Left lung (tissue), 10 donors: ENCODE data around the gene CGB1. TPM values are rescaled to one million over a fixed set of nuclear protein-coding genes. Genes with fewer than 3 reads are reported as not detected.
A peak's percentile ranks its signal among the peaks of the same experiment; 100 is the strongest.
"Not testable (repeated sequence)": the region's sequence is repeated elsewhere in the genome, so short reads cannot be mapped to it uniquely, and the experiment has no call there.

Experiments used
- ATAC-seq: fragments of 200-7000 bp; cut with Tn5 transposase; one replicate; pipeline ENCODE4 v1.9.1; 2020; ENCODE audit warnings: moderate library complexity
- DNase-seq, 4 donors: peaks; one replicate each; pipeline ENCODE4 v3.0.0-alpha.2; 2013 to 2020
- H3K27ac ChIP-seq, 2 donors: fragments of 200-600 bp; sonication (generic) in 1 of 2; one replicate each; pipeline versions ENCODE4 v1.5.0 to v1.8.0; 2020 to 2021
- H3K27me3 ChIP-seq, 2 donors: fragments of 200-600 bp; sonication (generic) in 1 of 2; one replicate each; pipeline versions ENCODE4 v1.5.0 to v1.8.0; 2020 to 2021
- H3K36me3 ChIP-seq, 2 donors: fragments of 200-600 bp; sonication (generic) in 1 of 2; one replicate each; pipeline versions ENCODE4 v1.5.0 to v1.8.0; 2020 to 2021
- H3K4me1 ChIP-seq, 2 donors: fragments of 200-600 bp; one replicate each; pipeline ENCODE4 v1.8.0; 2021
- H3K4me3 ChIP-seq, 2 donors: fragments of 200-600 bp; sonication (generic) in 1 of 2; one replicate each; pipeline versions ENCODE4 v1.5.0 to v1.8.0; 2020 to 2021; ENCODE audit warnings: mild to moderate bottlenecking in 1 of 2
- H3K9me3 ChIP-seq, 2 donors: fragments of 200-600 bp; sonication (generic) in 1 of 2; one replicate each; pipeline versions ENCODE4 v1.5.0 to v1.8.0; 2020 to 2021
- CTCF ChIP-seq, 2 donors: fragments of 200-600 bp; sonication (generic) in 1 of 2; IDR thresholded peaks; one replicate each; pipeline versions ENCODE4 v1.5.0 to v1.8.0; 2021; ENCODE audit warnings: antibody characterized with exemption in 2 of 2
- intact Hi-C, 2 donors: fragments of 100-400 bp; cut with DNase I; formaldehyde crosslinking; loops; one replicate each; pipeline versions ENCODE4 v1.11.2 to v1.14.2; 2022
- polyA plus RNA-seq, 6 donors: library from polyadenylated mRNA; unstranded; fragments of 120-200 nt; gene quantifications; one replicate each; pipeline ENCODE4 v1.2.1, GENCODE V29; 2013; ENCODE audit not compliant: insufficient read length in 6 of 6
- total RNA-seq, 2 donors: library from RNA; stranded (reverse); fragmentation: NEBNext Ultra II Directional; extraction: Animal tissue kit (Norgen Biotek cat#: 25700); gene quantifications; one replicate each; pipeline ENCODE4 v1.2.1, GENCODE V29; 2021
- donor health status: DM: no; HTN: yes; CAD: no.
- donor health status: DM: no; HTN: no; CAD: no.

The CGB1 gene
- total and polyA plus RNA-seq, 8 donors: not detected

- intact Hi-C loops: no loop called here
- peaks cover 0 to 88% of the 10 kb centered on the region in 2 donors for H3K27me3 ChIP-seq
- no peak for TF ChIP-seq CTCF (IDR thresholded peaks at IDR 0.05)
Measured at GRCh38 chr19:49058562-49058961, 21.9 kb upstream of the CGB1 start.

GRCh38 chr19:49057636-49058234 lies 21.0 kb upstream of the CGB1 start, which contains the start of gene CGB7:
CGB7 (minus strand) TSS chr19:49057749; CDS start chr19:49055375, 2,374 bp downstream.
- Histone ChIP-seq H3K36me3 (no peaks in the 10 kb centered on the region), H3K27ac (no peak within 1 kb of the TSS), H3K4me1 (peaks cover 7 to 21% of the 10 kb centered on the region in 2 donors), H3K4me3 (peak within 1 kb of the TSS; percentile 19 to 48), H3K9me3 (no peaks in the 10 kb centered on the region), H3K27me3 (peaks cover 0 to 80% of the 10 kb centered on the region in 2 donors)
- TF ChIP-seq CTCF (IDR thresholded peaks at IDR 0.05): no peak
- ATAC-seq: peak; percentile 88
- intact Hi-C loops: no loop called here
- peak in 3 of 4 donors; percentile 58 to 89 (median 72) for DNase-seq

More at GRCh38 chr19:49058562-49058961, 21.9 kb upstream of the CGB1 start:
- no peak overlapping the region for H3K4me3 ChIP-seq
- no peak for DNase-seq
- peaks cover 7 to 21% of the 10 kb centered on the region in 2 donors for H3K4me1 ChIP-seq
- no peaks in the 10 kb centered on the region for H3K36me3 ChIP-seq
- no peak for ATAC-seq
- H3K27ac ChIP-seq: no peak overlapping the region
- no peaks in the 10 kb centered on the region for H3K9me3 ChIP-seq

- DNase-seq, intact Hi-C loops, H3K36me3 ChIP-seq, H3K27ac ChIP-seq, H3K9me3 ChIP-seq: not testable (repeated sequence)
- peak; percentile 4 for ATAC-seq
- Histone ChIP-seq H3K27me3 (peaks cover 0 to 73% of the 10 kb centered on the region in 2 donors), H3K4me1 (peaks cover 7 to 21% of the 10 kb centered on the region in 2 donors), H3K4me3 (peak overlapping the region in 1 of 2 donors; percentile 48)
Measured at GRCh38 chr19:49056902-49057596, 20.4 kb upstream of the CGB1 start.

- TF ChIP-seq CTCF (IDR thresholded peaks at IDR 0.05): no peak
- H3K9me3 ChIP-seq: no peaks in the 10 kb centered on the region
- no peaks in the 10 kb centered on the region for H3K36me3 ChIP-seq
- intact Hi-C loops: no loop called here
- H3K4me3 ChIP-seq: peak overlapping the region; percentile 40 to 48
- peak; percentile 94 for ATAC-seq
- H3K27ac ChIP-seq: no peak overlapping the region
- H3K4me1 ChIP-seq: peaks cover 7 to 21% of the 10 kb centered on the region in 2 donors
- DNase-seq: peak in 3 of 4 donors; percentile 43 to 92 (median 64)
- peaks cover 0 to 66% of the 10 kb centered on the region in 2 donors for H3K27me3 ChIP-seq
Measured at GRCh38 chr19:49056101-49056901, 19.6 kb upstream of the CGB1 start.

GRCh38 chr19:49050376-49051033 lies 13.8 kb upstream of the CGB1 start:
- DNase-seq, ATAC-seq, intact Hi-C loops, H3K9me3 ChIP-seq, H3K4me1 ChIP-seq, H3K27me3 ChIP-seq, H3K4me3 ChIP-seq, H3K27ac ChIP-seq, H3K36me3 ChIP-seq: not testable (repeated sequence)

- intact Hi-C loops, H3K27ac ChIP-seq, H3K9me3 ChIP-seq, DNase-seq, H3K4me3 ChIP-seq, H3K4me1 ChIP-seq, ATAC-seq, H3K36me3 ChIP-seq, H3K27me3 ChIP-seq: not testable (repeated sequence)
Measured at GRCh38 chr19:49049834-49050233, 13.1 kb upstream of the CGB1 start.

- H3K4me1 ChIP-seq, H3K27ac ChIP-seq, ATAC-seq, H3K9me3 ChIP-seq, H3K27me3 ChIP-seq, H3K36me3 ChIP-seq, H3K4me3 ChIP-seq, intact Hi-C loops: not testable (repeated sequence)
- DNase-seq: peak in 1 of 4 donors; percentile 33
Measured at GRCh38 chr19:49049011-49049410, 12.3 kb upstream of the CGB1 start, which contains the start of gene CGB8. CGB8 (minus strand) TSS chr19:49049111; CDS start chr19:49048739, 372 bp downstream.

GRCh38 chr19:49043548-49043947 lies 6.9 kb upstream of the CGB1 start, which contains the start of gene CGB5:
CGB5 (plus strand) TSS chr19:49043848; CDS start chr19:49044210, 362 bp downstream.
- H3K4me1 ChIP-seq, H3K27me3 ChIP-seq, intact Hi-C loops, H3K9me3 ChIP-seq, H3K36me3 ChIP-seq, ATAC-seq, H3K4me3 ChIP-seq, H3K27ac ChIP-seq, DNase-seq: not testable (repeated sequence)

GRCh38 chr19:49042666-49043065 lies 6.0 kb upstream of the CGB1 start:
- H3K36me3 ChIP-seq, ATAC-seq, H3K4me3 ChIP-seq, intact Hi-C loops, H3K4me1 ChIP-seq, H3K27me3 ChIP-seq, H3K27ac ChIP-seq, H3K9me3 ChIP-seq, DNase-seq: not testable (repeated sequence)
